ENCODE data around the gene MAPK8. TPM values are rescaled to one million over a fixed set of nuclear protein-coding genes. Genes with fewer than 3 reads are reported as not detected.

The MAPK8 gene
- total RNA-seq, 2 donors from 2014 or later: 32.3 to 43.3 TPM

- H3K4me1 ChIP-seq: no peaks in the 10 kb centered on the region
- no peak for TF ChIP-seq CTCF (IDR thresholded peaks at IDR 0.05)
- intact Hi-C loops (cut with DNase I): no loop called here
- no peak for DNase-seq
- H3K36me3 ChIP-seq: no peaks in the 10 kb centered on the region
- no peak overlapping the region for H3K27ac ChIP-seq
- no peaks in the 10 kb centered on the region for H3K27me3 ChIP-seq
- no peak overlapping the region for H3K4me3 ChIP-seq
- H3K9me3 ChIP-seq: no peaks in the 10 kb centered on the region
- no peak overlapping the region for H3K9ac ChIP-seq (ENCODE audit: low read depth in 2 of 2, low read length in 2 of 2)
These were observed 174.9 kb downstream of the MAPK8 start for GRCh38 chr10:48481385-48481784.

GRCh38 chr10:48482207-48482606 is 175.7 kb downstream of the MAPK8 start:
- Histone ChIP-seq H3K9ac (ENCODE audit: low read depth in 2 of 2, low read length in 2 of 2) (no peak overlapping the region), H3K9me3 (no peaks in the 10 kb centered on the region), H3K27ac (no peak overlapping the region), H3K27me3 (no peaks in the 10 kb centered on the region), H3K4me1 (no peaks in the 10 kb centered on the region), H3K4me3 (no peak overlapping the region), H3K36me3 (no peaks in the 10 kb centered on the region)
- intact Hi-C loops (cut with DNase I): no loop called here
- no peak for DNase-seq
- TF ChIP-seq CTCF (IDR thresholded peaks at IDR 0.05): no peak

GRCh38 chr10:48484911-48485310 is 178.4 kb downstream of the MAPK8 start:
- H3K4me1 ChIP-seq: no peaks in the 10 kb centered on the region

GRCh38 chr10:48485711-48486110 is 179.2 kb downstream of the MAPK8 start:
- no peak overlapping the region for H3K9ac ChIP-seq (ENCODE audit: low read depth in 2 of 2, low read length in 2 of 2)
- no peak overlapping the region for H3K4me3 ChIP-seq
- H3K36me3 ChIP-seq: no peaks in the 10 kb centered on the region
- DNase-seq: no peak
- H3K27ac ChIP-seq: no peak overlapping the region
- intact Hi-C loops (cut with DNase I): no loop called here
- no peak for TF ChIP-seq CTCF (IDR thresholded peaks at IDR 0.05)
- no peaks in the 10 kb centered on the region for H3K27me3 ChIP-seq
- H3K9me3 ChIP-seq: no peaks in the 10 kb centered on the region
- no peaks in the 10 kb centered on the region for H3K4me1 ChIP-seq

More at GRCh38 chr10:48484911-48485310, 178.4 kb downstream of the MAPK8 start:
- no peak overlapping the region for H3K9ac ChIP-seq (ENCODE audit: low read depth in 2 of 2, low read length in 2 of 2)
- H3K27ac ChIP-seq: no peak overlapping the region
- DNase-seq: no peak
- H3K4me3 ChIP-seq: no peak overlapping the region
- intact Hi-C loops (cut with DNase I): no loop called here
- no peaks in the 10 kb centered on the region for H3K36me3 ChIP-seq
- no peak for TF ChIP-seq CTCF (IDR thresholded peaks at IDR 0.05)
- no peaks in the 10 kb centered on the region for H3K27me3 ChIP-seq
- H3K9me3 ChIP-seq: no peaks in the 10 kb centered on the region

GRCh38 chr10:48487244-48487643 is 180.8 kb downstream of the MAPK8 start:
- no peaks in the 10 kb centered on the region for H3K36me3 ChIP-seq
- no peaks in the 10 kb centered on the region for H3K9me3 ChIP-seq
- H3K27ac ChIP-seq: no peak overlapping the region
- no peak overlapping the region for H3K9ac ChIP-seq (ENCODE audit: low read depth in 2 of 2, low read length in 2 of 2)
- intact Hi-C loops (cut with DNase I): no loop called here
- no peak for DNase-seq
- H3K27me3 ChIP-seq: no peaks in the 10 kb centered on the region
- H3K4me3 ChIP-seq: no peak overlapping the region
- TF ChIP-seq CTCF (IDR thresholded peaks at IDR 0.05): no peak
- H3K4me1 ChIP-seq: no peaks in the 10 kb centered on the region

Other genes with a start within 250 kb of the MAPK8 start
- gene FRMPD2, start 32.0 kb upstream of the MAPK8 start, total RNA-seq: under 1 TPM in 1 of 2 donors, not detected in 1; 0.35 TPM